Measurements from ENCODE around the gene FIBP. TPM values are rescaled to one million over a fixed set of nuclear protein-coding genes. Genes with fewer than 3 reads are reported as not detected.

FIBP gene
- total and polyA plus RNA-seq, 2 of the 8 experiments (the other 6 are each of a cell fraction or from before 2014, with no cell fraction given): 74.3 to 173 TPM

- TF ChIP-seq TCF12 (IDR thresholded peaks at IDR 0.05; ENCODE audit: low read depth, low read length) (no peak), TBP (IDR thresholded peaks at IDR 0.05; ENCODE audit: low read depth, low read length) (no peak; the same call in 1 of the 2 replicates), SP1 (IDR thresholded peaks at IDR 0.05; ENCODE audit: low read depth, low read length) (no peak), BACH1 (IDR thresholded peaks at IDR 0.05; ENCODE audit: low read length) (0 out of 2 replicates have a peak, but pooled peaks have one; percentile 15)
Measured at GRCh38 chr11:65891219-65892136, 3.2 kb upstream of the FIBP start (continued).
